Measurements from ENCODE around the gene BCL2L11. TPM values are rescaled to one million over a fixed set of nuclear protein-coding genes. Genes with fewer than 3 reads are reported as not detected.

The BCL2L11 gene
- total and polyA plus RNA-seq, 2 experiments from 2014 or later, result 10.6 to 22.5 TPM

GRCh38 chr2:111173856-111174255, 53.1 kb downstream of the BCL2L11 start:
- Mint-ChIP-seq H3K36me3 (ENCODE audit: low read depth) (no peaks in the 10 kb centered on the region), H3K27me3 (ENCODE audit: insufficient read depth, low read depth, poor library complexity) (peaks cover 12% of the 10 kb centered on the region), H3K27ac (no peak overlapping the region), H3K9me3 (no peaks in the 10 kb centered on the region), H3K4me3 (no peak overlapping the region), H3K4me1 (peaks cover 21% of the 10 kb centered on the region)
- DNase-seq (ENCODE audit: low spot score) (no peak), ATAC-seq (no peak)
- H3K4me2 ChIP-seq, result no peak overlapping the region
- H3K4me1 ChIP-seq (ENCODE audit: insufficient read depth), result peaks cover 11% of the 10 kb centered on the region; the same call in 1 of the 2 replicates
- no peaks in the 10 kb centered on the region; the same call in 1 of the 2 replicates for H3K36me3 ChIP-seq (ENCODE audit: insufficient read depth)
- H3F3A ChIP-seq (replicated peaks; ENCODE audit: low read depth), result no peaks in the 10 kb centered on the region
- H3K9me2 ChIP-seq (ENCODE audit: insufficient read depth), result no peaks in the 10 kb centered on the region
- H3K27ac ChIP-seq (ENCODE audit: low read depth), result no peak overlapping the region
- no peaks in the 10 kb centered on the region for H4K20me1 ChIP-seq (replicated peaks; ENCODE audit: insufficient read depth)
- no peaks in the 10 kb centered on the region for H3K27me3 ChIP-seq (ENCODE audit: insufficient read depth)
- no peak overlapping the region for H2AFZ ChIP-seq
- no peaks in the 10 kb centered on the region for H3K79me2 ChIP-seq (replicated peaks; ENCODE audit: insufficient read depth)
- no peak for TF ChIP-seq REST (IDR thresholded peaks at IDR 0.05; ENCODE audit: unreplicated experiment)
- no peak for TF ChIP-seq EZH2 (IDR thresholded peaks at IDR 0.05; ENCODE audit: low read depth, unreplicated experiment)
- no peak for TF ChIP-seq POLR2AphosphoS5 (IDR thresholded peaks at IDR 0.05; ENCODE audit: low read depth)
- TF ChIP-seq JUNB (IDR thresholded peaks at IDR 0.05; ENCODE audit: unreplicated experiment), result no peak
- TF ChIP-seq ETS1 (IDR thresholded peaks at IDR 0.05), result no peak
- no peak for TF ChIP-seq STAT1 (IDR thresholded peaks at IDR 0.05; ENCODE audit: unreplicated experiment)
- no peak for TF ChIP-seq ZNF114 (CRISPR knock-in tag; IDR thresholded peaks at IDR 0.05)
- TF ChIP-seq NANOG (IDR thresholded peaks at IDR 0.05; ENCODE audit: borderline replicate concordance), result no peak
- no peak for TF ChIP-seq CREB1 (CRISPR knock-in tag; IDR thresholded peaks at IDR 0.05; ENCODE audit: low read depth)
- no peak for TF ChIP-seq ZNF462 (CRISPR knock-in tag; IDR thresholded peaks at IDR 0.05)
- no peak for TF ChIP-seq EZH2phosphoT487 (IDR thresholded peaks at IDR 0.05; ENCODE audit: unreplicated experiment)
- TF ChIP-seq CTCF (conservative IDR thresholded peaks at IDR 0.05; ENCODE audit: low read depth in 2 of 2), result no peak
- TF ChIP-seq ZNF331 (CRISPR knock-in tag; IDR thresholded peaks at IDR 0.05; ENCODE audit: low read depth), result no peak
- H3K4me3 ChIP-seq, result no peak overlapping the region
